ENCODE measurements around the gene NCS1.
A peak's percentile ranks its signal among the peaks of the same experiment; 100 is the strongest.

The NCS1 gene

GRCh38 chr9:130165579-130165978, 6.6 kb upstream of the NCS1 start:
- no peaks in the 10 kb centered on the region for H3K36me3 ChIP-seq
- no peak overlapping the region for H3K27ac ChIP-seq
- no peaks in the 10 kb centered on the region for H3K9me3 ChIP-seq (replicated peaks in 1 of 11)
- no peaks in the 10 kb centered on the region for H3K27me3 ChIP-seq
- no peak overlapping the region for H3K9ac ChIP-seq
- no peak overlapping the region for H3K4me2 ChIP-seq
- H3K4me3 ChIP-seq = no peak overlapping the region
- H4K20me1 ChIP-seq = no peaks in the 10 kb centered on the region
- TF ChIP-seq Cebpa-rat (IDR thresholded peaks at IDR 0.05) = no peak
- H3K4me1 ChIP-seq = peaks cover 0 to 4% (median 1%) of the 10 kb centered on the region in 10 experiments; a peak in 1 of 20 replicates

GRCh38 chr9:130166399-130166798, 5.8 kb upstream of the NCS1 start:
- no peaks in the 10 kb centered on the region for H3K36me3 ChIP-seq
- no peak for TF ChIP-seq Cebpa-rat (IDR thresholded peaks at IDR 0.05)

GRCh38 chr9:130167927-130168326, 4.3 kb upstream of the NCS1 start:
- Histone ChIP-seq H3K27ac (no peak overlapping the region), H3K4me1 (peaks cover 0 to 16% (median 9%) of the 10 kb centered on the region in 10 experiments; a peak in 16 of 20 replicates), H3K9ac (no peak overlapping the region), H3K27me3 (peaks cover 0 to 13% (median 6%) of the 10 kb centered on the region in 11 experiments; a peak in 12 of 22 replicates), H3K9me3 (replicated peaks in 1 of 11) (no peaks in the 10 kb centered on the region), H3K4me3 (no peak overlapping the region), H3K36me3 (no peaks in the 10 kb centered on the region), H3K4me2 (no peak overlapping the region), H4K20me1 (no peaks in the 10 kb centered on the region; a peak in 1 of 22 replicates)
- TF ChIP-seq Cebpa-rat (IDR thresholded peaks at IDR 0.05) = no peak

More at GRCh38 chr9:130166399-130166798, 5.8 kb upstream of the NCS1 start:
- H3K27ac ChIP-seq = no peak overlapping the region
- peaks cover 0 to 8% (median under 1%) of the 10 kb centered on the region in 11 experiments; a peak in 7 of 22 replicates for H3K27me3 ChIP-seq
- peaks cover 0 to 11% (median 3%) of the 10 kb centered on the region in 10 experiments; a peak in 9 of 20 replicates for H3K4me1 ChIP-seq
- no peaks in the 10 kb centered on the region for H3K9me3 ChIP-seq (replicated peaks in 1 of 11)
- H3K9ac ChIP-seq = no peak overlapping the region
- H4K20me1 ChIP-seq = no peaks in the 10 kb centered on the region; a peak in 1 of 22 replicates
- no peak overlapping the region for H3K4me3 ChIP-seq
- no peak overlapping the region for H3K4me2 ChIP-seq

DNA sequence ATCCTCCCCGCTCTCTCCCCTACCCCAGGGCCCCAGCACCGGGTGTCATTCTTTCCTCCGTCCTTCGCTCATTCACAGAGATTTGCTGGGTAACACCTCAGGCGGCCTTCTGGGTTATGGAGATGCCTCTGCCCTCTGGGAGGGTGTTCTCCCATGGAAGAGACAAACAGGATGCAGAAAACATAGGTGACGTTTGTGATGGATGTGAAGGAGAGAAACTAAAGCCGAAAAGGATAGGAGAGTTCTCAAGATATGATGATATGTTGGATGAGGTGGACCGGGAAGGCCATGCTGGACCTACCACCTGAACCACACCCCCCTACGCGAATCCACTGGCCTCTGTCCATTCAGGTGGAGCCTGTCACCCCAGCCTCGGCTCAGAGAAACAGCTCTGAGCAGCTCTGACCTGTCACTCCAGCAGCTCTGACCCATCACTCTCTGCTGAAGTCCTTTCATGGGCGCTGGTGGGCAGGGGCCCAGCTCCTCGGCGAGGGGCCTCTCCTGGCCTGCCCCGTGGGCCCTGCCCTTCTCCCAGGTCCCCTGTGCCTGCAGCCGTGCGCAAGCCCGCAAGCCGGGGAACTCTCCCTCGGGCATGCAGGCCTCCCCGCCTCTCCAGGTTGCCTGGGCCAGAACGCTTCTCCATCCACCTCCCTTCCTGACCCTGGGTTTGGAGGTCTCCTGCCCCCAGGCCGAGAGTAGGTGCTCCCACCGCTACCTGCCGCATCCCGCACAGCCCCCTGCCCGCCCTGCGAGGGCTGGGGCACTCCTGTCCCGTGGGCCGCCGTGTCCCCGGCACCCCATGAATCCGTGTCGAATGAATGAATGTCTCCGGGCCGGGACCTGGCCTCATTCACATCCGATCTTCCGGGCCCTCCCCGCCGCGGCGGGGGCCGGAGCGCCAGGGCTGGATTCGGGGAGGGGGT, 717 bp upstream of the NCS1 start:
- peak overlapping the region in 10 of 11 experiments; percentile 60 to 85 (median 77); a peak in 18 of 22 replicates for H3K9ac ChIP-seq
- H4K20me1 ChIP-seq = peaks cover 0 to 35% (median 32%) of the 10 kb centered on the region in 11 experiments; a peak in 17 of 22 replicates
- peak overlapping the region; percentile 54 to 79 (median 70) for H3K4me3 ChIP-seq
- peak overlapping the region; percentile 69 to 96 (median 83) for H3K4me2 ChIP-seq
- H3K4me1 ChIP-seq = peaks cover 9 to 30% (median 23%) of the 10 kb centered on the region in 10 experiments; a peak in 19 of 20 replicates
- peaks cover 0 to 12% (median 3%) of the 10 kb centered on the region in 11 experiments; a peak in 9 of 22 replicates for H3K36me3 ChIP-seq
- peaks cover 0 to 13% (median 6%) of the 10 kb centered on the region in 11 experiments; a peak in 12 of 22 replicates for H3K27me3 ChIP-seq
- peak overlapping the region in 9 of 11 experiments; percentile 18 to 72 (median 45); a peak in 10 of 22 replicates for H3K27ac ChIP-seq
- TF ChIP-seq Cebpa-rat (IDR thresholded peaks at IDR 0.05) = no peak
- no peaks in the 10 kb centered on the region for H3K9me3 ChIP-seq (replicated peaks in 1 of 11)

- H3K4me3 ChIP-seq = peak overlapping the region; percentile 54 to 79 (median 70)
- H3K27me3 ChIP-seq = peaks cover 0 to 13% (median 6%) of the 10 kb centered on the region in 11 experiments; a peak in 12 of 22 replicates
- H4K20me1 ChIP-seq = peaks cover 0 to 51% (median 47%) of the 10 kb centered on the region in 11 experiments; a peak in 18 of 22 replicates
- TF ChIP-seq Cebpa-rat (IDR thresholded peaks at IDR 0.05) = no peak
- peak overlapping the region in 10 of 11 experiments; percentile 52 to 76 (median 66); a peak in 19 of 22 replicates for H3K27ac ChIP-seq
- H3K36me3 ChIP-seq = peaks cover 0 to 27% (median 7%) of the 10 kb centered on the region in 11 experiments; a peak in 9 of 22 replicates
- H3K4me1 ChIP-seq = peaks cover 9 to 30% (median 21%) of the 10 kb centered on the region in 10 experiments; a peak in 19 of 20 replicates
- H3K9ac ChIP-seq = peak overlapping the region; percentile 71 to 85 (median 77)
- H3K9me3 ChIP-seq (replicated peaks in 1 of 11) = no peaks in the 10 kb centered on the region
- H3K4me2 ChIP-seq = peak overlapping the region; percentile 78 to 97 (median 93)
Observed at GRCh38 chr9:130172858-130173665, 858 bp downstream of the NCS1 start.

DNA sequence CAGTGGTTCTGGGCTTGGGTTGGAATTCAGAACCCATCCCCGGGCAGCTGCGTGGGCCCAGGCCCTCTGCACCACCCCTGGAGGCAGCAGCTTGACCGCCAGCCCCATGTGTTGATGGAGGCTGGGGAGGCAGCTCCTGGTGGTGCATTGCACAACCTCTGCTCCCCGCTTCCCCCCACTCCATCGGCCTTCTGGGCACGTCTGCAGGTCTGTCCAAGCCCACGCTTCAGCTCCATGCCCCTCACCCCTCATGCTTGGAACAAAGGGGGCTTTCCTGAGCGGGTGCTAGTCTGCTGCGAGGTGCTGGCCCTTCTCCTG, 1.4 kb downstream of the NCS1 start:
- no peaks in the 10 kb centered on the region for H3K9me3 ChIP-seq (replicated peaks in 1 of 11)
- no peak for TF ChIP-seq Cebpa-rat (IDR thresholded peaks at IDR 0.05)
- peaks cover 0 to 28% (median 7%) of the 10 kb centered on the region in 11 experiments; a peak in 9 of 22 replicates for H3K36me3 ChIP-seq
- peak overlapping the region; percentile 54 to 79 (median 70) for H3K4me3 ChIP-seq
- H3K4me1 ChIP-seq = peaks cover 9 to 30% (median 21%) of the 10 kb centered on the region in 10 experiments; a peak in 19 of 20 replicates
- H3K9ac ChIP-seq = peak overlapping the region; percentile 71 to 85 (median 77); a peak in 21 of 22 replicates
- peak overlapping the region in 9 of 11 experiments; percentile 58 to 76 (median 67); a peak in 9 of 22 replicates for H3K27ac ChIP-seq
- peak overlapping the region; percentile 78 to 97 (median 93) for H3K4me2 ChIP-seq
- H4K20me1 ChIP-seq = peaks cover 0 to 56% (median 51%) of the 10 kb centered on the region in 11 experiments; a peak in 18 of 22 replicates
- peaks cover 0 to 13% (median 6%) of the 10 kb centered on the region in 11 experiments; a peak in 12 of 22 replicates for H3K27me3 ChIP-seq

DNA sequence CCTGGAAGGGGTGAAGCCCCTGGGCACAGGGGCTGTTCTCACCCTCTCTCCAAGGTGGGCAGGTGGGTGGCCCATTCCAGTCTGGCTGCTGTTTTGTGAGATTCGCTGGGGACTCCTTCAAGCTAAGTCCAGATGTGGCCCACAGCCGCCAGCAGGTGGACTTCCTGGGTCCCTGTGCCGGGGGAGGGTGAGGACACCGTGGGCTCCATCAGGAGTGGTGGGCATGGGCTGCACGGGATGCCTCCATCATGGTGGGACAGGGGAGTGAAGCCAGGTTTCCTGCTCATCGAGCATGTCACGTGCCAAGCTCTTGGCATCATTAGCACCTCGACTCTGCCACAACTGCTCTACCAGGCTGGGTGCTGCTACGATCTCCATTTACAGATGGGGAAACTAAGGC, 1.8 kb downstream of the NCS1 start:
- Histone ChIP-seq H3K36me3 (peaks cover 0 to 28% (median 7%) of the 10 kb centered on the region in 11 experiments; a peak in 9 of 22 replicates), H3K4me3 (peak overlapping the region in 7 of 10 experiments; percentile 65 to 79 (median 71); a peak in 10 of 20 replicates), H3K4me1 (peaks cover 9 to 30% (median 21%) of the 10 kb centered on the region in 10 experiments; a peak in 19 of 20 replicates), H3K27me3 (peaks cover 0 to 13% (median 6%) of the 10 kb centered on the region in 11 experiments; a peak in 12 of 22 replicates), H4K20me1 (peaks cover 0 to 58% (median 52%) of the 10 kb centered on the region in 11 experiments; a peak in 18 of 22 replicates), H3K27ac (no peak overlapping the region), H3K9me3 (replicated peaks in 1 of 11) (no peaks in the 10 kb centered on the region), H3K4me2 (peak overlapping the region; percentile 78 to 97 (median 93); a peak in 21 of 22 replicates), H3K9ac (peak overlapping the region in 6 of 11 experiments; percentile 72 to 85 (median 78); a peak in 8 of 22 replicates)
- no peak for TF ChIP-seq Cebpa-rat (IDR thresholded peaks at IDR 0.05)

DNA sequence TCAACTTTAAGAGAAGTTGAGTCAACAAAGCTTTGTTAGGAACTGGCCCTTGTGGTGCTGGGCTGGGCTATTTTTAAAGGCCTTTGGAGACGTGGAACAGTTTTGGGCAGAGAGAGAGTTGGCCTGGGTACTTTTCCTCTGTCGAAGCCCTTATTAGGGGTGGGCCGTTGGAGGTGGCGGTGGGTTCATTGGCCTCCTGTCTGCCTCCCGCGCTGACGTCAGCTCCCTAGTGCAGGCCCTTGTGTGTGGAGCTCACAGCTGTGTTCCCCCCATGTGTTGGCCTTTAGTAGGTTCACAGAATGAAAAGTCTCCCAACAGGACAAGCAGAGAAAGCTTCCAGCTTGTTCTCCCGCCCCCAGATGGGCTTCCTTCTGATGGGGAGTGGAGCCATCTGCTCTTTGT, 2.7 kb downstream of the NCS1 start:
- H3K27me3 ChIP-seq = peaks cover 0 to 13% (median 6%) of the 10 kb centered on the region in 11 experiments; a peak in 12 of 22 replicates
- peaks cover 0 to 28% (median 7%) of the 10 kb centered on the region in 11 experiments; a peak in 9 of 22 replicates for H3K36me3 ChIP-seq
- H4K20me1 ChIP-seq = peaks cover 0 to 67% (median 61%) of the 10 kb centered on the region in 11 experiments; a peak in 19 of 22 replicates
- H3K4me2 ChIP-seq = peak overlapping the region in 1 of 11 experiments; percentile 5; a peak in 1 of 22 replicates
- H3K4me1 ChIP-seq = peaks cover 9 to 30% (median 21%) of the 10 kb centered on the region in 10 experiments; a peak in 19 of 20 replicates
- H3K4me3 ChIP-seq = no peak overlapping the region
- H3K9ac ChIP-seq = no peak overlapping the region
- no peaks in the 10 kb centered on the region for H3K9me3 ChIP-seq (replicated peaks in 1 of 11)
- no peak for TF ChIP-seq Cebpa-rat (IDR thresholded peaks at IDR 0.05)
- H3K27ac ChIP-seq = no peak overlapping the region
